ENCODE results near the gene ZNF200.
"Not testable (repeated sequence)": the region's sequence is repeated elsewhere in the genome, so short reads cannot be mapped to it uniquely, and the experiment has no call there.

The ZNF200 gene

DNA sequence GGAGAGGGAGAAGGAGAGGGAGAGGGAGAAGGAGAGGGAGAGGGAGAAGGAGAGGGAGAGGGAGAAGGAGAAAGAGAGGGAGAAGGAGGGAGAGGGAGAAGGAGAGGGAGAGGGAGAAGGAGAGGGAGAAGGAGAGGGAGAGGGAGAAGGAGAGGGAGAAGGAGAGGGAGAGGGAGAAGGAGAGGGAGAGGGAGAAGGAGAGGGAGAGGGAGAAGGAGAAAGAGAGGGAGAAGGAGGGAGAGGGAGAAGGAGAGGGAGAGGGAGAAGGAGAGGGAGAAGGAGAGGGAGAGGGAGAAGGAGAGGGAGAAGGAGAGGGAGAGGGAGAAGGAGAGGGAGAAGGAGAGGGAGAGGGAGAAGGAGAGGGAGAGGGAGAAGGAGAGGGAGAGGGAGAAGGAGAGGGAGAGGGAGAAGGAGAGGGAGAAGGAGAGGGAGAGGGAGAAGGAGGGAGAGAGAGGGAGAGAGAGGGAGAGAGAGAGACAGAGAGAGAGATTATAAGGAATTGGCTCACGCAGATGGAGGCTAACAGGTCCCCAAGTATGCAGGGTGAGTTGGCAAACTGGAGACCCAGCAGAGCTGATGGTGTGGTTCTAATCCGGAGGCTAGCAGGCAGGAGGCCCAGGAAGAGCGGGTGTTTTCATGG is 37.1 kb downstream of the ZNF200 start:
- not testable (repeated sequence) for DNase-seq

- DNase-seq = no peak
These were observed 39.0 kb downstream of the ZNF200 start for GRCh38 chr16:3195975-3196374.

DNA sequence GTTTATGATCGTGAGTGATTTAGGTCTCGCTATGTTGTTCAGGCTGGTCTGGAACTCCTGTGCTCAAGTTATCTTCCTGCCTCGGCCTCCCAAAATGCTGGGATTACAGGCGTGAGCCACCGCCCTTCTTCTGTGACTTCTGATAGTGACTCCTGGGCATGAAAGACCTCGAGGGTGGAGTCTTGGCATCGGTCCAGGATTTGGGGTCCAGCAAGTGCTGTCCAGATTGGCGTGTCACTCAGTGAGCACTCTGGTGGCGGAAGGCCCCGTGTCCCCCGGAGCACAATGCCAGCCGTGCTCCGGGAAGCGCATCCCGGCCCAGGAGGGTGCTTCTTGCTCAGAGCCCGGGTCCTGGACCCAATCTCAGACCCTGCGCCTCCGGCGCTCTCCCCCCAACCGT is 40.2 kb downstream of the ZNF200 start:
- DNase-seq = no peak

- no peak for DNase-seq
These were observed 41.4 kb downstream of the ZNF200 start for GRCh38 chr16:3193221-3194212.

DNA sequence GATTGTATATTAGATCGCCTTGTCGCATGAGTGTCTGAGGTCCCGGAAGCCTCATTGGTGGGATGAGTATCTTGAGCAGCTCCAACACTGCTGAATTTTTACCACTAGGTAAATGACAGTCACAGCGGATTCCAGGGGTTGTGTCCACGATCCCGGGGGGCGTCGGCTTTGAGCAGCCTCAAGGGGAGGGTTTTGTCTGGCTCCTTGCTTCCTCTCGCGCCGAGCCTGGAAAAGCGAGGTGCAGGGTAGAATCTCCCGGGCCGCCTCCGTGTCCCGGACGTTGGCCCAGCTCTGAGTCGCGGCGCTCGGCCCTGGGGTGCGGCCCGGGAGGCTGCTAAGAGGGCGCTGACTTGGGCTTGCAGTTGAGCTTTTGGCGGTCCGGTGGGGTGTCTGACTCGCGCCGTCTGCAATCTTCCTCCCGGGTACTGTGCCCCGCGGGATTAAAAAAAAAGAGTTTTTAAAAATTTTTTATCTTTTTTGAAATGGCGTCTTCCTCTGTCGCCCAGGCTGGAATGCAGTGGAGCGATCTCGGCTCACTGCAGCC is 42.4 kb downstream of the ZNF200 start:
- DNase-seq = no peak

- peak; percentile 34 for DNase-seq
These were observed 44.0 kb downstream of the ZNF200 start for GRCh38 chr16:3190949-3191353.

GRCh38 chr16:3189869-3190268 is 45.1 kb downstream of the ZNF200 start:
- no peak for DNase-seq

DNA sequence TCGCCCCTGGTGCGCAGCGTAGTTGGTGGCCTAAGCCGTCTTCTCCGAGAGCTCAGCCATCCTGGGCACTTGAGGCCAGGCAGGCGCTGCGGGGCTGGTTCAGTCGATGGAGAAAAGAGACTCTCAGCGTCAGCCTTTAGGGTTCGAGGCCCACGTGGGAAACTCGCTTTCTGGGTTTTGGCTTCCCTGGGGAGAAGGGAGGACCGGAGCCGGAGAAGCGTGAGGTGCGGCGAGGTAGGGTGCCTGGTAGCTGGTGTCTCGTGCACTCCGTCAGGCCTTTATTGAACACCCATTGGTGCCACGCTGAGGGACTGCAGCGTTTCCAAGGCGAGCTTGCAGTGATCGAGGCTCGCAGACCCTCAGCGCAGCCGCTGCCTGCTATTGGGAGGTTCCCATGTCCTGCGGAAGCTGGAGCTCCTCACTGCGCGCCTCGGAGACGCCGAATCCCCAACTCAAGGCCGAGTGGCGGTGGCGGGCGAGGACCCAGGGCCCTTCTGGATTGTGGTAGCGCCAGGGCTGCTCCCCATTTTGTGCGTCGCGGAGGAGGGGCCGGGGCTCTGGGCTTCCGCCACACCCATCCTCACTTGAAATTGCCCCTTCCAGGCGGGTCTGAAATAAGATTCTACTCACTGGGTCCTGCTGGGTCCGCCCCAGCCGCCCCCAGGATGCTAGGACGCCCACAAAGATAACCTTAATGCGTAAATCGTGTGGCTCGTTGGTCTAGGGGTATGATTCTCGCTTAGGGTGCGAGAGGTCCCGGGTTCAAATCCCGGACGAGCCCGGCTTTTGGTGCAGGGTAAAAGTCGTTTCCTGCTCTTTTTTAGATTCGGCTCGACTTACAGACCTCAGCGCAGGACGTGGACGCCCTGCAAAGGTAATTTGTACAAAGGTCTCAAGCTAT is 45.8 kb downstream of the ZNF200 start:
- DNase-seq = peak; percentile 68

DNA sequence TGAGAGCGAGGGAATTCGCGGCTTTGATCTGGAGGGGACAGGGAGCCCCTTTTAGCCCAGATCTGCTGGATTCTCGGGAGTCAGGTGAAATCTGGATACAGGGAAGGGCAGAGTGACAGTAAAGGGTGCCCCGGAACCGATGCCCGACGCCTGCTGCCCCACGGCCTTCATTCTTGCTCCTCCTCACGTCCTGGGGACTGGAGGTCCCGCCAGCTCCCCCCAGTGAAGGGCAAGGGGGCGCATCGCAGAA is 46.4 kb downstream of the ZNF200 start:
- no peak for DNase-seq

DNA sequence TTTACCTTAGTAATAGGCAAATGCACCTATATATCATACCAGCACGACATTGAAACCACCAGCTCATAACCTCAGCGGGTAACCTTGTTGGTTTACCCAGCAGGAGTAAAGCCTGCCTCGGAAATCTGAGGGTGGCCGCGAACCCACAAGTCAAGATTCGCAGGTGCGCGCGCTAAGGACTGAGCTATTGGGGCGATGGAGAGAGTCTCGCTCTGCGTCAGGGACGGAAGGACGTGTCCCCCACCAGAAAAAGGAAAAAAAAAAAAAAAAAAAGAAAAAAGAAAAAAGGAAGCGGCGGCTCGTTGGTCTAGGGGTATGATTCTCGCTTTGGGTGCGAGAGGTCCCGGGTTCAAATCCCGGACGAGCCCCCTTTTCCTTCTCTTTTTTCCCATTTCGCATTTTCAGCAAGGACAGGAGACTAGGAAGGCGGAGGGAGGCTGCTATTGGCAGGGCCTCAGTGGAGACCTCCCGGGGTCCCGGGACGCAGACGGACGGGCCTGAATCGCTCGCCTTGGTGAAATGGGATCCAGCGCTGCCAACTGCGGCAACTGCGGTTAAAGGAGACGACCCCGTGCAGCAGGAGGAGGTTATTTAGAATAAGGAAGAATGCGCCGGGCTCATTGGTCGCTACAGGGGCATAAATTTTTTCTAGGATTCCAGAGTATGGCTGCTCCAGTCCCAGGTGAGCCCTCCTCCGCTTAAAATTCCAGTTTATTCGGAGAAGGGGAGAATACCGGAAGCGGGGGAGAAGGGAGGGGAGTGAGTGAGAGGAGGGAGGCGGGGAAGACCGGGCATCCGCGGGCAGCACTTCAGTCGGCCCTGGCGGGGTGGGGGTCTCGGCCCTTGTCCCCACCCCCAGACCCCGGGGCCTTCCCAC is 46.9 kb downstream of the ZNF200 start, which contains the start of gene OR1F1:
OR1F1 (plus strand) TSS at position 407 of the 877 bp plus-strand sequence.
- DNase-seq = peak; percentile 84

- DNase-seq = no peak
These were observed 47.8 kb downstream of the ZNF200 start for GRCh38 chr16:3186946-3187690.

GRCh38 chr16:3183445-3184139 is 51.4 kb downstream of the ZNF200 start:
- no peak for DNase-seq

GRCh38 chr16:3182608-3183444 is 52.1 kb downstream of the ZNF200 start:
- peak; percentile 53 for DNase-seq

DNA sequence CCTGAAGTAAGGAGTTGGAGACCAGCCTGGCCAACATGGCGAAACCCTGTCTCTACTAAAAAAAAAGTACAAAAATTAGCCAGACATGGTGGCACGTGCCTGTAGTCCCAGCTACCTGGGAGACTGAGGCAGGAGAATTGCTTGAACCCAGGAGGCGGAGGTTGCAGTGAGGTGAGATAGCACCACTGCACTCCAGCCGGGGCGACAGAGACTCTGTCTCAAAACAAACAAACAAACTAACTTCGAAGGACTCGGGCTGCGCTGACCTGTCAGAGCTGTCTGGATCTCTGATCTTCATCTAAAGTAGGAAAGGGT is 52.7 kb downstream of the ZNF200 start:
- not testable (repeated sequence) for DNase-seq

GRCh38 chr16:3180445-3180878 is 54.5 kb downstream of the ZNF200 start:
- peak; percentile 13 for DNase-seq

DNA sequence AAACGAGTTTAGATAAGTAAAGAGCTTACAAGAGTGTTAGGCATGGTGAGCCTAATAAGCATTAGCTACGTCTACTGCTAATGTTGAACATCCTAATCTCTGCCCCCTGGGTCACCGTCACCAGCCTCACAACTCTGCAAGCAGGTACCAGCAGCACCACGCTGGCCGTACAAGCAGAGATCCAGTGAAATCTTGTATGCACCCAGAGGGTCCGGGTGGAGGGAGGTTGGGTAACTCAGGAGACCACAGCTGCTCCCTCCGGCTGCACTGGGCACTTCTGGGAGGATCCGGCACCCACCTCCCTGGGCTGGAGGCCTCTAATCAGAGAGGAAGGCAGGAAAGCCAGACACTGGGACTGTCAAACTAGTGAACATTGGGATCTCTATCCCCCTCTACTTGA is 55.3 kb downstream of the ZNF200 start:
- no peak for DNase-seq

- peak; percentile 43 for DNase-seq
These were observed 59.5 kb downstream of the ZNF200 start for GRCh38 chr16:3175157-3176093.

DNA sequence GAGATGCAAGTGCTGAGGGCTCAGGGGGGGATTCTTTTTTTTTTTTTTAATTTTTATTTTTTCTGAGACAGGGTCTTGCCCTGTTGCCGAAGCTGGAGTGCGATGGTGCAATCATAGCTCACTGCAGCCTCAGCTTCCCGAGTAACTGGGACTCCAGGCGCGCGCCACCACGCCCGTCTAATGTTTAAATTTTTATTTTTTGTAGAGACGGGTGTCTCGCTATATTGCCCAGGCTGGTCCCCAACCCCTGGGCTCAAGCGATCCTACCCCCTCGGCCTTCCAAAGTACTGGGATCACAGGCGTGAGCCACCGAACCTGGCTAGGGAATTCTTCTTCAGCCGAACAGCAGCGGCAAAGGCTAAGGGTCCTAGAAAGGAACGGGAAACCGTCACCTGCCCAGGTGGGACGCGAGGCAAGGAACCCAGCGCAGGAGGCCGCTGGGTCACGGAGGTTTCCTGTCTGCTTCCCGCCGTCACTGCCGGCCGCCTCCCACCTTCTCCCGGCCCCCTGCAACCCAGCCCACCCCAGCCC is 60.3 kb downstream of the ZNF200 start:
- no peak for DNase-seq
